MV-4-11 (cell line): ENCODE results near the gene USP40.

Experiments used
- DNase-seq: peaks from one replicate; lab custom pipeline; 2025; lab: John Stamatoyannopoulos, UW

Gene USP40

DNA sequence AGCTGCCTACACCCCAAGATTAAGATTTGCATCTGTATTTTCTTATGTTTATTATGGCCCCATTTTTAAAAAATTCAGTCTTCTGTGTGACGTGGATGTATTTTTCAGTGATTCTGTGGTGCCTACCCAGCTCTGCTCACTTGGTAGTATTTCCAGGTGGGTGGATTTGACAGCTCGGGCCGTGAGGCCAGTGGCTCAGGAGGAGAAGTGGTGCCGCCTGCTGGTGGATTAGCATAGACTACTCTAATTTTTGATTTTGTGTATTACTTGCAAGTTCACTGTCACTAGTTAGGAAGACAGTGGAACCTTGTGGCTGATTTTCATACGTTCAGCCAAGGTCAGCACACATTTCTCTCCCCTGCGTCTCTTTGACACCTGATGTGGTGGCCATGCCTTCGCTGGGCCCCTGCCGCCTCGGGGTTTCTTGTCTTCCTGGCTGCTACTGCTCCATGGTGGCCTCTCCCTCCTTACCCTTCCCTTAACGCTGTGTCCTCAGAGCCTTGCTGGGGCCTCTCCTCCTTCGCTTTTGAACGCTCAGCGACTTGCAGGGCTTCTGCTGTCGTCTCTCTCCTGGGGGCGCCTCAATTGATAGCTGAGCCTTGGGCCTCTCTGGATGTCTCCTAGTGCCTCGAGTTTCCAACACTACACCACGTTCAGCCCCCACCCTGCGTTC lies 122.9 kb downstream of the USP40 start:
- DNase-seq, result peak; percentile 51

DNA sequence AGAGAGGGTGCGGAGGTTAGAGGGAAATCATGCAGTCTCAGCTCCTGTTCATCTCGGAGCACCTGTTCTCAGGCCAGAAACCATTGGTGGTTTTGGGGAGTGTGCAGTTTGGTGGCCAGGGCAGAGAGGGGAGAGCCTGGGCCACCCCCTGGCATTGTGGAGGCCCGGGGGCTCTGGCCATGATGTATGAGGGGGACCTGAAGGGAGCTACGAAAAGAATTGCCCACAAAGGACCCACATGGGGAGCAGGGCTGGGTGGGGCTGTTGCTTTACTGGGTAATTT lies 124.6 kb downstream of the USP40 start:
- DNase-seq, result no peak

GRCh38 chr2:233441161-233442027 lies 125.2 kb downstream of the USP40 start:
- DNase-seq, result no peak

- DNase-seq, result no peak
Measured at GRCh38 chr2:233440714-233441113, 125.9 kb downstream of the USP40 start.

- no peak for DNase-seq
Measured at GRCh38 chr2:233440314-233440713, 126.3 kb downstream of the USP40 start.

DNA sequence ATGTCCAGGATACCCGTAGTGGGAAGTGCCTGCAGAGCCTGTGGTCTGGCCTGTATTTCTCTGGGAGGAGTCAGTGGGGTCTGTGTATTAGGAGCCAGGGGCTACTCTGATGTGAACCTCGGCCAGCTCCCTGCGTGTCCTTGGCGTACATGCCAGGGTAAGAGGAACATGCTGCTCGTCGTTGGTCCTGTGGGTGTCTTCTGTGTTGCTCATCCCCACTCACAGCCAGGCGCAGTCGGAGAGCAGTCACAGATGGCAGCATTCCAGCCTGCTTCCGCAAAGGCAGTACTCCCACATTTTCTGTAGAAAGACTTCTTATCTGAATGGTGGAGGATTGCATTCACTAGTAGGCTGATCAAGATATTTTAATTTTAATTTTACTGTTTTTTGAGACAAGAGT lies 127.4 kb downstream of the USP40 start:
- DNase-seq, result no peak

DNA sequence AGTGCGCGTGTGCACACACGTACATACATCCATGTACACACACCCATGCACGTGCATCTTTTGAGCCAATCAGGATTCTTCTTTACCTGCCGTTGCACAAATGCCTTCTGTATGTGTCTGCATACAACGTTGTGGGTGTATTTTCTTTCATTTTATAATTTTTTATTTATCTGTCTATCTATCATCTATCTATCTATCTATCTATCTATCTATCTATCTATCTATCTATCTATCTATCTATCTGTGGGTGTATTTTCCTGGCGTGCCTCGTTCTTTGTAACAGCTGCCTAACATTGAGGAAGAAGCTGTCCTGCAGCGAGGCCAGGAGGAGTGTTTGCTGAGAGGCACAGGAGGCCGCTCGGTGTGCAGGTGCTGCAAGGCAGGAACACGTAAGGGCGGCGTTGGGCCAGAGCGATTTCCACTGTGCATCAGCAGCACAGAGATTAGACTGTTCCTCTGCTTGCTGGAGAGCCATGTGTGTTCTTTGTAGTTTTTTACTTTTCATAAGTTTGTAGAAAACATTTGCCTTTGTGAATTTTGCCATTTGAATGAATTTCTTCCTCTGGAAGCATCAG lies 127.9 kb downstream of the USP40 start:
- no peak for DNase-seq

GRCh38 chr2:233437439-233437955 lies 129.1 kb downstream of the USP40 start:
- no peak for DNase-seq

- no peak for DNase-seq
Measured at GRCh38 chr2:233436691-233437438, 129.7 kb downstream of the USP40 start.

GRCh38 chr2:233436191-233436581 lies 130.4 kb downstream of the USP40 start:
- no peak for DNase-seq

DNA sequence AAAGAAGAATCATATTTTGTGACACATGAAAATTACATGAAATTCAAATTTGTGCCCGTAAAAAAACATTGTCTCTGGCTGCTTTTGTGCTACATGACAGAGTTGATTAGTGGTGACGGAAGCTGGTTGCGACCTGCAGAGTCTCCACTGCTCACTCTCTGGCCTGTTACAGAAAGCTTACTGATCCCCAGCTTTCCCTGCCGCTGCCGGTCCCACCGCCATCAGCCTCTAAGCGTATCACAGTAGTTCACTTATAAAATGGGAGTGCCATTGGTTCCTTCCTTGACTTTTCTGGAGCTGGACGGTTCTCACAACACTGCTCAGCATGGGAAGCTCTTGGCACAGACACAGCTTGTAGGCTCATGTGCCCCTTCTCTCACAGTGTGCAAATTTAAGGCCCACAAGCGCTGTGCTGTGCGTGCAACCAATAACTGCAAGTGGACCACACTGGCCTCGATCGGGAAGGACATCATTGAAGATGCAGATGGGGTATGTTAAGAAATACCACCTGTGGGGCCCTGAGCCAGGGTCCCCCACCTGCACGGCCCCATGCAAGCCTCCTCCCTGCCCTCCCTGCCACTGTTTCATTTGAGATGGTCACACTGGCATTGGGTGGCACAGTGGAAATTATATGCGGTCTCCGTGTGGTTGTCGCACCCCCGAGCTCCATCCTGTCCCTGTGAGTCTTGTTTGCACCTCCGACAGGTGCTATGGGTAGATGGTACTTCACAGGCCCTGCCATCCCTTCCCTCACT lies 131.0 kb downstream of the USP40 start:
- no peak for DNase-seq

DNA sequence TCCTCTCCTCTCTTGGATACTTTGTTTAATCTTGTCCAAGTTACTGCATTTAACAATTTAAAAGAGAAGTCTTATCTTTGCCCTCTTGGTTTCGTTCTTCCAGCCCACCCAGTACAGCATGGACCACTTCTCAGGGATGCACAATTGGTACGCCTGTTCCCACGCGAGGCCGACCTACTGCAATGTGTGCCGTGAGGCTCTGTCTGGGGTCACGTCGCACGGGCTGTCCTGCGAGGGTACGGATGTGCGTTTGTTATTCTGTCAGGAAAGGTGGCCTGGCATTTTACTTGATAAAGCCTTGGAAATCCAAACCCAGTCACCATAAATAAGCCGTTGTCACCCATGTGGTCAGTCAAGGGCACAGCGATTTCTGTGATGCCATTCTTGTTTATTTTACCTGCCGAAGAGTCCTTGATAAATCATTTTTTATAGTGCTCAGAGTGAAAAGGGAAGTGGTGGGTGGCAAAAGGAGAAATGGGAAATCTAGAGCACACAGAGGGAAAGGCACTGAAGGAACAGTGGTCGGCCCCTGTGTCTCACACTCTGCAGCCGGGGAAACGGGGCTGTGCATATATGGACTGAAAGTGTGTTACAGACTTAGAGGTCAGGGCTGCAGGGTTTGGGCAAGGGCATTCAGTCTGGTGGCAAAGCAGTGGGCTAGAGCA lies 131.8 kb downstream of the USP40 start:
- DNase-seq, result peak; percentile 80

DNA sequence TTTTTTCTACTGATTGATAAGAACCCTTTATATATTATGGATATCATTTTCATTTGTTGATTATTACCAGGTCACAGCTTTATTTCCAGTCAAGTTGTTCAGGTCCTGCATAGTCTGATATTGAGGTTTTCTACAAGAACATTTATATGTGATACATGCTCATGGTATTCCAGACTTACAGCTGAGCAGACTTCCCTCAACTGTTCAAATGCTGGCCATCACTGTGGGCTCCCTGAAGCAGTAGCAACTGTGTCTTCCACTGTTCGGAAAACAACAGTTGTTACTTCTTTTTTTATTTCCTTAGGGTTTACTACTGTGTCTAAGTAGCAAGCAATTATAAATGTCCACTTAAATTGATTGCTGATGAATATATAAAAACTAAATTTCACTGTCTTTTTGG lies 132.8 kb downstream of the USP40 start:
- no peak for DNase-seq

GRCh38 chr2:233433029-233433428 lies 133.6 kb downstream of the USP40 start:
- DNase-seq, result no peak

DNA sequence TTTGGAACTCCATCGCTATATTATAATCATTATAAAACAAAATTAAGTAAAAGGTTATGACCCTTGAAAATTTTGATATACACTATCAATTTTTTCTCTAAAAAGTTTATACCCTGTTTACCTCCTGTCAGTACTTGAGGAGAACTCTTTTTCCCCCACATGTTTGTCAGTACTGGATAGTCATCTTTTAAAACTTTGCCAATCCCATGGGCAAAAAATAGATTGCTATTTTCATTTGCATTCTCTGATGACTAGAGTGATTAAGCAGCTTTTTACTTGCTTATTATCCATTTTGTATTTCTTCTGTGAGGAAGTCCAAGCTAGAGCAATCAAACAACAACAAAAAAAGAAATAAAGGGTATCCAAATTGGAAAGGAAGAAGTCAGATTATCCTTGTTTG lies 135.9 kb downstream of the USP40 start:
- no peak for DNase-seq

- no peak for DNase-seq
Measured at GRCh38 chr2:233430081-233430480, 136.5 kb downstream of the USP40 start.

- no peak for DNase-seq
Measured at GRCh38 chr2:233429175-233429897, 137.2 kb downstream of the USP40 start.

DNA sequence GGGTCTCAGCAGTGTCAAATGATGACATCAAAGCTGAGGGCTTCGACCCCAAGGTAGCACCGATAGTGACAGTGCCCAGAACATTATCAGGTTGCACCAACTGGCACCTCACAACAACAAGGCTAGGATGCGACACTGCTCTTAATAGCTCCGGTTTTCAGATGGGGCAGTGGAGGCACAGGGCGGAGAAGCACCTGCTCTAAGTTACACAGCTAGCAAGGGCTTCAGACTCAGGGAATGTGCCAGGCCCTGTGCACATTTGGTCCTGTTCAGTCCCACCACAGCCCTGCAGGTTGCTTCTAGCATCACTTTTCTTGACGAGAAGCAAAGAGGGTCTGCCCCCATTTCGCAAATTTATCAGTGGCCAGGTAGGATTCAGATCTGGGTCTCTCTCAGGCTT lies 138.1 kb downstream of the USP40 start:
- DNase-seq, result no peak

- no peak for DNase-seq
Measured at GRCh38 chr2:233428008-233428407, 138.6 kb downstream of the USP40 start.

DNA sequence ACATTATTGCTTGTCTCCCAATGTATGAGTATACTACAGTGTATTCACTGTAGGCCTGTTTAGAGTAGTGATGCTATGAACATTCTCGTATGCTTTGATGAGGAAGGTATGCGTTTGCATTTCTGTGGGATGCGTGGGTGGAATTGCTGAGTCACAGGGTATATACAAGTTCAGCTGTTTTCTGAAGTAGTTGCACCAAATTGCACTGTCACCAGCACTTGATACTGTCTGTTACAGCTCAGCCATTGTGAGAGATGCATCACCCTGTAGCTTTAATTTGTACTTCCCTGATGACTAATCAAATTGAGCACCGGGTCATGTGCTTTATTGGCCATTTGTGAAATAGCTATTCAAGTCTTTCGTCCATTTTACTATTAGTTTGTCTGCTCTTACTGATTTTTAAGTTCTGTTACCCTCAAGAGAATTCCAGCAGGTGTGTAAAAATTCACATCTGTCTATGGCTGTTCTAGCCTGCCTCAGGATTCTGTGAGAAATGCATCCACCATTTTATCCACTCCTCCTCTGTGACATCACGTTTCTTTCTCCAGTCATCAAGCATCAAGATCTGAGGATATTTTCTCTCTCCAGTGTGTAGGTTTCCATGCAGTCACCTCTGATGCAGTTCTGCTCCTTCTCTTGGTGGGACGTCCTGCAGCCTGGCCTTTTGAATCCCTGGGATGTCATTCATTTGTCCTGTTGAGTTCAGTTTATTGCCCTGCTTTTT lies 139.8 kb downstream of the USP40 start:
- peak; percentile 51 for DNase-seq
